ENCODE measurements around the gene ZNF18. TPM values are rescaled to one million over a fixed set of nuclear protein-coding genes. Genes with fewer than 3 reads are reported as not detected.

Gene ZNF18
- total RNA-seq, 1 donor from 2014 or later: 6.4 TPM

Other genes with a start within 250 kb of the ZNF18 start
- gene MAP2K4, start 23.4 kb upstream of the ZNF18 start, total RNA-seq: 21.4 and 26.7 TPM in 2 replicates